Pancreas (tissue), 10 donors: Measurements from ENCODE around the gene INPP4B. TPM values are rescaled to one million over a fixed set of nuclear protein-coding genes. Genes with fewer than 3 reads are reported as not detected.
"Not testable (repeated sequence)": the region's sequence is repeated elsewhere in the genome, so short reads cannot be mapped to it uniquely, and the experiment has no call there.

Experiments
- ATAC-seq, 4 donors: fragments of 200-7000 bp; cut with Tn5 transposase; one replicate each; pipeline versions ENCODE4 v1.8.0 to v1.9.1; 2020; ENCODE audit warnings: mild to moderate bottlenecking in 4 of 4, moderate library complexity in 4 of 4
- DNase-seq, 6 donors: peaks; one replicate each; pipeline ENCODE4 v3.0.0-alpha.2; 2020
- FAIRE-seq: peaks from 2 replicates; lab custom pipeline; 2012; peaks lifted over from hg19 to GRCh38; lab: Jason Lieb, UNC
- H3K27ac ChIP-seq, 4 donors: fragments of 200-600 bp; sonication (generic); 1 replicate in 3 of 4; 2 replicates in 1 of 4; pipeline versions ENCODE4 v1.5.0 to v1.8.0; 2020
- H3K27me3 ChIP-seq, 4 donors: fragments of 200-600 bp; one replicate each; pipeline ENCODE4 v1.8.0; 2021
- H3K36me3 ChIP-seq, 3 donors: fragments of 200-600 bp; sonication (generic) in 1 of 3; one replicate each; pipeline versions ENCODE4 v1.5.0 to v1.8.0; 2020 to 2021
- H3K4me1 ChIP-seq, 3 donors: fragments of 200-600 bp; one replicate each; pipeline ENCODE4 v1.8.0; 2021
- H3K4me3 ChIP-seq, 4 donors: fragments of 200-600 bp; sonication (generic) in 2 of 4; one replicate each; pipeline versions ENCODE4 v1.5.0 to v1.8.0; 2020 to 2021
- H3K9me3 ChIP-seq, 4 donors: fragments of 200-600 bp; one replicate each; pipeline ENCODE4 v1.8.0; 2021
- CTCF ChIP-seq, 4 donors: fragments of 200-600 bp; sonication (generic) in 3 of 4; IDR thresholded peaks; one replicate each; pipeline versions ENCODE4 v1.5.0 to v1.8.0; 2021; ENCODE audit warnings: antibody characterized with exemption in 4 of 4
- WGBS, 2 donors: extraction: QIAGEN DNeasy Blood & Tissue Kit; methylation state at CpG; one replicate each; pipeline ENCODE4 v1.1.7; 2013; 5-methylcytosine and 5-hydroxymethylcytosine counted together
- intact Hi-C, 3 donors: fragments of 100-400 bp; cut with DNase I; formaldehyde crosslinking; loops; one replicate each; pipeline versions ENCODE4 v1.11.1 to v1.14.2; 2022
- polyA plus RNA-seq, 2 donors: library from polyadenylated mRNA; stranded (reverse); fragments of 200-250 nt; gene quantifications; one replicate each; pipeline ENCODE4 v1.2.3, GENCODE V29; 2013
- total RNA-seq, 6 donors: library from RNA; stranded (reverse); fragmentation: NEBNext Ultra II Directional in 4 of 6; extraction: Animal tissue kit (Norgen Biotek cat#: 25700) in 4 of 6; gene quantifications; one replicate each; pipeline versions ENCODE4 v1.2.1 to v1.2.4, GENCODE V29; 2021 to 2023
- donor health status: healthy with polysubstance abuse.
- donor health status: DM: no; HTN: no; CAD: no; lungs with moderate emphysema.
- donor health status: DM: no; HTN: no; CAD: no.
- donor health status: control.
- donor health status: control.
- donor health status: Bipolar disorder and iron deficiency.
- donor health status: DM: yes; HTN: yes; CAD: no.
- donor health status: DM: no; HTN: no; CAD: no.
- donor health status: DM: no; HTN: no; CAD: no.
- donor health status: DM: yes; HTN: yes; CAD: no.

The INPP4B gene
- total and polyA plus RNA-seq, 8 donors = 1.2 to 12.9 (median 5.5) TPM

GRCh38 chr4:142813388-142813787 lies 32.7 kb downstream of the INPP4B start:
- Histone ChIP-seq H3K27ac (no peak overlapping the region), H3K4me3 (no peak overlapping the region), H3K9me3 (no peaks in the 10 kb centered on the region), H3K36me3 (no peaks in the 10 kb centered on the region), H3K27me3 (no peaks in the 10 kb centered on the region), H3K4me1 (peaks cover 0 to 4% (median 0%) of the 10 kb centered on the region in 3 donors)
- DNase-seq (no peak), ATAC-seq (no peak), FAIRE-seq (no peak)
- TF ChIP-seq CTCF (IDR thresholded peaks at IDR 0.05) = no peak
- WGBS, 2 donors = 64 to 81% methylated on average over 2 of the region's 2 CpGs
- intact Hi-C loops = no loop called here

GRCh38 chr4:142812091-142812490 lies 34.0 kb downstream of the INPP4B start:
- Histone ChIP-seq H3K27me3 (no peaks in the 10 kb centered on the region), H3K27ac (no peak overlapping the region), H3K4me1 (no peaks in the 10 kb centered on the region), H3K9me3 (no peaks in the 10 kb centered on the region), H3K4me3 (no peak overlapping the region), H3K36me3 (no peaks in the 10 kb centered on the region)
- intact Hi-C loops = no loop called here
- ATAC-seq (no peak), FAIRE-seq (no peak), DNase-seq (no peak)
- no peak for TF ChIP-seq CTCF (IDR thresholded peaks at IDR 0.05)

- H3K27me3 ChIP-seq = no peaks in the 10 kb centered on the region
- H3K4me3 ChIP-seq = no peak overlapping the region
- no peaks in the 10 kb centered on the region for H3K9me3 ChIP-seq
- ATAC-seq = no peak
- intact Hi-C loops = no loop called here
- H3K27ac ChIP-seq = no peak overlapping the region
- no peak for FAIRE-seq
- no peak for DNase-seq
- WGBS, 2 donors = 74 to 86% methylated on average over 1 of the region's 1 CpG
- no peak for TF ChIP-seq CTCF (IDR thresholded peaks at IDR 0.05)
- no peaks in the 10 kb centered on the region for H3K36me3 ChIP-seq
- no peaks in the 10 kb centered on the region for H3K4me1 ChIP-seq
These were observed 35.1 kb downstream of the INPP4B start for GRCh38 chr4:142811034-142811433.

- no peak for TF ChIP-seq CTCF (IDR thresholded peaks at IDR 0.05)
- no peaks in the 10 kb centered on the region for H3K27me3 ChIP-seq
- ATAC-seq (no peak), FAIRE-seq (no peak), DNase-seq (no peak)
- intact Hi-C loops = no loop called here
- no peak overlapping the region for H3K27ac ChIP-seq
- H3K4me3 ChIP-seq = no peak overlapping the region
- H3K4me1 ChIP-seq = no peaks in the 10 kb centered on the region
- no peaks in the 10 kb centered on the region for H3K36me3 ChIP-seq
- WGBS, 2 donors = 28 to 33% methylated on average over 2 of the region's 2 CpGs
- no peaks in the 10 kb centered on the region for H3K9me3 ChIP-seq
These were observed 36.5 kb downstream of the INPP4B start for GRCh38 chr4:142809559-142809958.

GRCh38 chr4:142803879-142804278 lies 42.2 kb downstream of the INPP4B start:
- FAIRE-seq, H3K27ac ChIP-seq, ATAC-seq, H3K4me3 ChIP-seq, DNase-seq, intact Hi-C loops, H3K9me3 ChIP-seq, H3K4me1 ChIP-seq, H3K36me3 ChIP-seq, H3K27me3 ChIP-seq: not testable (repeated sequence)
- WGBS, 2 donors = 91 to 92% methylated on average over 5 of the region's 5 CpGs

GRCh38 chr4:142801966-142802365 lies 44.1 kb downstream of the INPP4B start:
- DNase-seq (no peak), FAIRE-seq (no peak), ATAC-seq (no peak)
- no peak overlapping the region for H3K27ac ChIP-seq
- H3K9me3 ChIP-seq = no peaks in the 10 kb centered on the region
- H3K27me3 ChIP-seq = no peaks in the 10 kb centered on the region
- no peak for TF ChIP-seq CTCF (IDR thresholded peaks at IDR 0.05)
- no peaks in the 10 kb centered on the region for H3K36me3 ChIP-seq
- H3K4me1 ChIP-seq = no peaks in the 10 kb centered on the region
- 77 to 84% methylated on average over 2 of the region's 2 CpGs for whole genome bisulfite sequencing, 2 donors
- intact Hi-C loops = no loop called here
- H3K4me3 ChIP-seq = no peak overlapping the region
